Heart left ventricle (tissue), 16 donors: ENCODE measurements around the gene DMBX1. TPM values are rescaled to one million over a fixed set of nuclear protein-coding genes. Genes with fewer than 3 reads are reported as not detected.

ENCODE experiments used
- ATAC-seq, 4 donors: fragments of 200-7000 bp; cut with Tn5 transposase; one replicate each; pipeline ENCODE4 v1.9.1; 2020 to 2022; ENCODE audit warnings: moderate library complexity in 4 of 4, mild to moderate bottlenecking in 3 of 4, moderate number of reproducible peaks in 1 of 4
- DNase-seq, 5 donors: peaks; one replicate each; pipeline ENCODE4 v3.0.0-alpha.2; 2020
- H3K27ac ChIP-seq, 12 donors: fragments of 200-600 bp; sonication (generic) in 4 of 12; one replicate each; pipeline versions ENCODE4 v1.5.0 to v1.8.0; 2016 to 2022; ENCODE audit warnings: mild to moderate bottlenecking in 2 of 12
- H3K27me3 ChIP-seq, 9 donors: fragments of 200-600 bp; sonication (generic) in 2 of 9; one replicate each; pipeline versions ENCODE4 v1.5.1 to v1.8.0; 2016 to 2022; ENCODE audit warnings: mild to moderate bottlenecking in 3 of 9
- H3K36me3 ChIP-seq, 9 donors: fragments of 200-600 bp; sonication (generic) in 2 of 9; one replicate each; pipeline versions ENCODE4 v1.5.0 to v1.8.0; 2018 to 2022; ENCODE audit warnings: mild to moderate bottlenecking in 2 of 9
- H3K4me1 ChIP-seq, 12 donors: fragments of 200-600 bp; sonication (generic) in 4 of 12; one replicate each; pipeline versions ENCODE4 v1.5.0 to v1.8.0; 2016 to 2022; ENCODE audit warnings: mild to moderate bottlenecking in 3 of 12
- H3K4me3 ChIP-seq, 12 donors: fragments of 200-600 bp; sonication (generic) in 4 of 12; one replicate each; pipeline versions ENCODE4 v1.5.0 to v1.8.0; 2017 to 2022; ENCODE audit warnings: mild to moderate bottlenecking in 9 of 12, moderate library complexity in 4 of 12
- H3K9me3 ChIP-seq, 12 donors: fragments of 200-600 bp; sonication (generic) in 4 of 12; one replicate each; pipeline versions ENCODE4 v1.5.0 to v1.8.0; 2016 to 2022; ENCODE audit warnings: mild to moderate bottlenecking in 1 of 12
- POLR2A ChIP-seq, 2 donors: fragments of 450-650 bp; IDR thresholded peaks; one replicate each; pipeline ENCODE4 v1.6.1; 2017; ENCODE audit warnings: antibody characterized with exemption in 2 of 2, mild to moderate bottlenecking in 2 of 2, moderate library complexity in 2 of 2
- WGBS, 4 donors: extraction: QIAGEN DNeasy Blood & Tissue Kit in 2 of 4; methylation state at CpG; one replicate each; pipeline versions ENCODE4 v1.1.5 to v1.1.7; 2013 to 2018; 5-methylcytosine and 5-hydroxymethylcytosine counted together
- intact Hi-C, 10 donors: fragments of 100-400 bp; cut with DNase I; formaldehyde crosslinking; loops; one replicate each; pipeline versions ENCODE4 v1.11.1 to v1.14.2; 2022
- polyA plus RNA-seq, 2 donors: library from polyadenylated mRNA; stranded (reverse); fragments of 200-250 nt; gene quantifications; one replicate each; pipeline ENCODE4 v1.2.3, GENCODE V29; 2013
- total RNA-seq, 9 donors: library from RNA; depleted of rRNA in 2 of 9; stranded (reverse); fragments of >200 nt in 2 of 9; fragmentation: NEBNext Ultra II Directional in 3 of 9; extraction: Animal tissue kit (Norgen Biotek cat#: 25700) in 3 of 9; gene quantifications; one replicate each; pipeline versions ENCODE4 v1.1.0 to v1.2.4, GENCODE V29; 2016 to 2023
- TF ChIP-seq, protein P1 (sequence below), 12 donors: fragments of 200-600 bp; sonication (generic) in 4 of 12; IDR thresholded peaks; one replicate each; pipeline versions ENCODE4 v1.5.0 to v1.8.0; 2018 to 2022; ENCODE audit warnings: antibody characterized with exemption in 12 of 12, mild to moderate bottlenecking in 5 of 12
- donor health status: ischemic (EF 13 %, LVEDD 7.1; RV severe dilation, severe dysfunction).
- donor health status: healthy with polysubstance abuse.
- donor health status: DM: no; HTN: yes; CAD: no.
- donor health status: DM: no; HTN: no; CAD: no.
- donor health status: ischemic (EF 25% LVEDD 6.9; RV normal size, moderate dysfunction).
- donor health status: ischemic (EF 25% LVEDD 5.7; RV mildly dilated, moderate dysfunction).
- donor health status: healthy.
- donor health status: DM: yes; HTN: yes; CAD: no.
- donor health status: ischemic (EF 35%, LVEDD 5.7; RV mildly dilated, moderate dysfunction).
- donor health status: nonischemic (EF 11% LVEDD 7.7; RV severe dilation, severe dysfunction).
- donor health status: DM: yes; HTN: yes; CAD: no.
- donor health status: PGD.
- donor health status: ischemic (EF 29% LVEDD 5.4; RV normal size, mild dysfunction).
- donor health status: nonischemic (EF 23%, LVEDD 6.1; RV moderate dilation, normal function).

The DMBX1 gene
- total and polyA plus RNA-seq, 11 donors: not detected

DNA sequence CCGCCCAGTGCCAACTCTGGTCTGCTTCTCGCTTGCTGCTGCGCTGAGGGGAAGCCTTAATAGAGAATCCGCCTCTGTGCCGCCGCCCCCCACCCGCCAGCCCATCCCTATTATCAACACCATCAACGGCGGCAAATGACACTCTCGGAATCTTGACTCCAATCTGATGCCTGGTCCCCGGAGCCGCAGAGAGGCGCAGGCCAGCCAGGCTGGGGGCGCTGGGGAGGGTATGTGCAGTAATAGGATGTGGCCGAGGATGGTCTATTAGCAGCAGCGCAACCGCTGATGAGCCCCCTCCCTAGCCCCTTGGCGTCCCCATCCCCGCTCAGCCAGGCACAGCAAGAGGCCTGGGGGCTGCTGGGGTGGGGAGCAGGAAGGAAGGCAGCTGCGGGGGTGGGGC is 15.1 kb upstream of the DMBX1 start:
- intact Hi-C loops: loop anchor here in 2 of 10 donors (10.0 kb wide), 2 partner anchors 50 to 250 kb away; no protein-coding TSS in a partner anchor
- Histone ChIP-seq H3K4me1 (no peaks in the 10 kb centered on the region), H3K27me3 (peaks cover 0 to 56% (median 25%) of the 10 kb centered on the region in 9 donors), H3K4me3 (no peak overlapping the region), H3K36me3 (no peaks in the 10 kb centered on the region), H3K9me3 (no peaks in the 10 kb centered on the region), H3K27ac (no peak overlapping the region)
- 20 to 29% (median 23%) methylated on average over 14 to 20 of the region's 20 CpGs for WGBS, 4 donors
- no peak for DNase-seq
- no peak for TF ChIP-seq POLR2A (IDR thresholded peaks at IDR 0.05)
- TF ChIP-seq, protein P1, sequence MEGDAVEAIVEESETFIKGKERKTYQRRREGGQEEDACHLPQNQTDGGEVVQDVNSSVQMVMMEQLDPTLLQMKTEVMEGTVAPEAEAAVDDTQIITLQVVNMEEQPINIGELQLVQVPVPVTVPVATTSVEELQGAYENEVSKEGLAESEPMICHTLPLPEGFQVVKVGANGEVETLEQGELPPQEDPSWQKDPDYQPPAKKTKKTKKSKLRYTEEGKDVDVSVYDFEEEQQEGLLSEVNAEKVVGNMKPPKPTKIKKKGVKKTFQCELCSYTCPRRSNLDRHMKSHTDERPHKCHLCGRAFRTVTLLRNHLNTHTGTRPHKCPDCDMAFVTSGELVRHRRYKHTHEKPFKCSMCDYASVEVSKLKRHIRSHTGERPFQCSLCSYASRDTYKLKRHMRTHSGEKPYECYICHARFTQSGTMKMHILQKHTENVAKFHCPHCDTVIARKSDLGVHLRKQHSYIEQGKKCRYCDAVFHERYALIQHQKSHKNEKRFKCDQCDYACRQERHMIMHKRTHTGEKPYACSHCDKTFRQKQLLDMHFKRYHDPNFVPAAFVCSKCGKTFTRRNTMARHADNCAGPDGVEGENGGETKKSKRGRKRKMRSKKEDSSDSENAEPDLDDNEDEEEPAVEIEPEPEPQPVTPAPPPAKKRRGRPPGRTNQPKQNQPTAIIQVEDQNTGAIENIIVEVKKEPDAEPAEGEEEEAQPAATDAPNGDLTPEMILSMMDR (IDR thresholded peaks at IDR 0.05): no peak
- ATAC-seq: no peak

DNA sequence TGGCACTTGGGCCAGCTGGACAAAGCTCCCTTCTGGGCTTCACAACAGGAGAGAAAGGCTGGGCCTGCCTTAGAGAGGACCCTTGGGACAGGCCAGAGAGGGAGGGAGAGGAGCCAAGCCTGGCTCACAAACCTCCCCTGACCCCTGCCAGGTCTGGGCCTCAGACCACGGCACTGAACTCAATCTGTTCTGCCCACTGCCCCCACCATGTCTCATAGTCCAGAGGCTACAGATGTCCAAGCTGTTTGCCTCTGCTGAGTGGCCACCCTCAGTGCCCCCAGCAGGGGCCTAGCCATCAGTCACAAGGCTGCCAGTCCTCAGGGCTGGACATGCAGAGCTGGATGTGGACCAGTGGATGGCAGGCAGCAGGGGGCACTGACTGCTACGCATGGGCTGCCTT is 13.0 kb upstream of the DMBX1 start:
- H3K27ac ChIP-seq: no peak overlapping the region
- DNase-seq: peak in 1 of 5 donors; percentile 34
- WGBS, 4 donors: 75 to 92% (median 82%) methylated on average over 1 to 2 of the region's 2 CpGs
- intact Hi-C loops: loop anchor here in 9 of 10 donors (1.0 to 10.0 kb wide), 9 partner anchors 30 to 248 kb away; no protein-coding TSS in a partner anchor
- TF ChIP-seq, protein P1 (IDR thresholded peaks at IDR 0.05): no peak
- TF ChIP-seq POLR2A (IDR thresholded peaks at IDR 0.05): no peak
- no peaks in the 10 kb centered on the region for H3K4me1 ChIP-seq
- peak in 1 of 4 donors; percentile 12 for ATAC-seq
- H3K36me3 ChIP-seq: no peaks in the 10 kb centered on the region
- H3K27me3 ChIP-seq: peaks cover 0 to 74% (median 38%) of the 10 kb centered on the region in 9 donors
- no peak overlapping the region for H3K4me3 ChIP-seq
- H3K9me3 ChIP-seq: no peaks in the 10 kb centered on the region

DNA sequence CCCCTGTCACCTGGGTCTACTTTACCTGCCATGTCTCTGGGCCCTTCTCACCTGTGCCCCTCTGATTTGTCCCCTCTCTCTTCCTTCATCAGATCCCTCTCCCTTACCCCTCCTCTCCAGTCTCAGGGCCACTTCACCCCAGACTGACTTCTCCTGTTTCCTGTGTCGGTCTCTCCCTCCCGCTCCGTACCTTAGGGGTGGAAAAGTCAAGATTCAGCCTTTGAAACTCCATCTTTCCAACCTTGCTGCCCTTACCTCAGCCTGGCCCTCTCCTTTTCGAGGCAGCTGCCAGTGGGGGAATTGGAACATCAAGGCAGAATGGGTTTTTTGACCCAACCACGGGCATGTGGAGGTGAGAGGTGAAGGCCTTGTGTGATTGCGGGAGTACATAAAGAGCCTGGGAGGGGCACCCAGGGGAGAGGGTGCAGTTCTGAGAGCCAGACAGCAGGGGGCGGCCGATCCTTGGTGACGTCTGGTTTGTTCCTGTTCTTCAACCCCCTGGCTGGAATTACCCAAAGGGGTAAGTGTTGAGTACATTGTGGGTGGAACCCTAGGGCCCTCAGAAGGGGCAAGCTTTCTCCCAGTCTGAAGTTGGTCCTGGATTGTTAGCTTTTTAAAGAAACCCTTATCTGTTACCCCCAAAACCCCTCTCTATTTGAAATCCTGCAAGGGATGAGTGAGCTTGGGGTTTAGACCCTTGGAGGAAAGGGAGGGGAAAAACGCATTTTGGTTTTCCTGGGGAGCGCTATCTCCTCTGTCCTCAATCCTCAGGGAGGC is 12.3 kb upstream of the DMBX1 start:
- Histone ChIP-seq H3K9me3 (no peaks in the 10 kb centered on the region), H3K27me3 (peaks cover 0 to 81% (median 38%) of the 10 kb centered on the region in 9 donors), H3K27ac (no peak overlapping the region), H3K4me3 (no peak overlapping the region), H3K4me1 (no peaks in the 10 kb centered on the region), H3K36me3 (no peaks in the 10 kb centered on the region)
- 29 to 51% (median 34%) methylated on average over 7 to 11 of the region's 11 CpGs for WGBS, 4 donors
- DNase-seq (peak; percentile 52 to 83 (median 61)), ATAC-seq (peak in 3 of 4 donors; percentile 66 to 86 (median 77))
- TF ChIP-seq, protein P1 (IDR thresholded peaks at IDR 0.05): peak; percentile 75 to 90 (median 83)
- no peak for TF ChIP-seq POLR2A (IDR thresholded peaks at IDR 0.05)
- intact Hi-C loops: loop anchor here in 9 of 10 donors (1.0 to 10.0 kb wide), 9 partner anchors 31 to 247 kb away; no protein-coding TSS in a partner anchor

DNA sequence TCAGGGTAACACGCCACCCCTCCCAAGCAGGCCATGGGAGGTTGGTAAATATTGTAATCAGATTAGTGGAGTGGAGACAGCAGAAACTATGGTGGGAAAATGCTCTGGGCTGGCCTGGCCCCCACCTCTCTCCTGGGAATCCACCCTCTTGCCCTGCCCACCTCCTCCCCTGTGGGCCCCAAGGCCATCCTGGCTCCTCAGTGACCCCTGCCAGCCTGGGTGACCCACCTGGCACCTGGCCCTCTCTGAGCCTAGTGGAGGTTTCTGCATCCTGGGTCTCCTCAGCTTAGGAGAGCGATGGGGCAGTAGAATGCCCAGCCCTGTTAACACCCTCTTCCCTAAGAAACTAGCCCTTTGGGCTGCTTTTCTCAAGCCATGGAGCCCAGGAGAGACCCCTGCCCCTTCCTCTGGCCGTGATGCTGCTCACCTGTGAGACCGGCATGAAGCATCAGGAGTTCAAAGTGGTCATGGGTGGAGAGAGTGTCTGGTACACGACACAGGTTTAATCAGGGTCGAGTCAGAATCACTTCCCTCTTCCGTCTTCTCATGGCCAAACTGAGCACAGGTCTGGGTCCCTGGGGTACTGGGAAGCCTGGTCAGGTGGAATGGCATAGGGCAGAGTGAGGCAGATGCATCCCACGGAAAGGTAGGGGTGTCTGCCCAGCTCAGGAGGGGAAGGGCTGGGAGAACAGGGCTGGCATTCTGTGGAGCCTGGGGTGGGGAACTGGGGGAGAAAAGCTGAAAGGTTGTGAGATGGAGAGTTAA is 10.7 kb upstream of the DMBX1 start:
- Histone ChIP-seq H3K4me3 (no peak overlapping the region), H3K4me1 (no peaks in the 10 kb centered on the region), H3K36me3 (no peaks in the 10 kb centered on the region), H3K9me3 (no peaks in the 10 kb centered on the region), H3K27ac (no peak overlapping the region), H3K27me3 (peaks cover 0 to 86% (median 48%) of the 10 kb centered on the region in 9 donors)
- DNase-seq (peak in 1 of 5 donors; percentile 30), ATAC-seq (no peak)
- intact Hi-C loops: loop anchor here in 7 of 10 donors (2.0 to 10.0 kb wide), 6 partner anchors 46 to 246 kb away; no protein-coding TSS in a partner anchor
- WGBS, 4 donors: 64 to 76% (median 70%) methylated on average over 8 of the region's 8 CpGs
- TF ChIP-seq, protein P1 (IDR thresholded peaks at IDR 0.05): no peak
- TF ChIP-seq POLR2A (IDR thresholded peaks at IDR 0.05): no peak
